GM18508 (cell line): ENCODE measurements around the gene IBSP.

Experiments
- ATAC-seq: cut with Tn5 transposase; IDR thresholded peaks from one replicate; pipeline ENCODE4 v1.9.1; 2021; ENCODE audit warnings: moderate number of reproducible peaks; ENCODE audit not compliant: insufficient read depth, unreplicated experiment

The IBSP gene, protein sequence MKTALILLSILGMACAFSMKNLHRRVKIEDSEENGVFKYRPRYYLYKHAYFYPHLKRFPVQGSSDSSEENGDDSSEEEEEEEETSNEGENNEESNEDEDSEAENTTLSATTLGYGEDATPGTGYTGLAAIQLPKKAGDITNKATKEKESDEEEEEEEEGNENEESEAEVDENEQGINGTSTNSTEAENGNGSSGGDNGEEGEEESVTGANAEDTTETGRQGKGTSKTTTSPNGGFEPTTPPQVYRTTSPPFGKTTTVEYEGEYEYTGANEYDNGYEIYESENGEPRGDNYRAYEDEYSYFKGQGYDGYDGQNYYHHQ

DNA sequence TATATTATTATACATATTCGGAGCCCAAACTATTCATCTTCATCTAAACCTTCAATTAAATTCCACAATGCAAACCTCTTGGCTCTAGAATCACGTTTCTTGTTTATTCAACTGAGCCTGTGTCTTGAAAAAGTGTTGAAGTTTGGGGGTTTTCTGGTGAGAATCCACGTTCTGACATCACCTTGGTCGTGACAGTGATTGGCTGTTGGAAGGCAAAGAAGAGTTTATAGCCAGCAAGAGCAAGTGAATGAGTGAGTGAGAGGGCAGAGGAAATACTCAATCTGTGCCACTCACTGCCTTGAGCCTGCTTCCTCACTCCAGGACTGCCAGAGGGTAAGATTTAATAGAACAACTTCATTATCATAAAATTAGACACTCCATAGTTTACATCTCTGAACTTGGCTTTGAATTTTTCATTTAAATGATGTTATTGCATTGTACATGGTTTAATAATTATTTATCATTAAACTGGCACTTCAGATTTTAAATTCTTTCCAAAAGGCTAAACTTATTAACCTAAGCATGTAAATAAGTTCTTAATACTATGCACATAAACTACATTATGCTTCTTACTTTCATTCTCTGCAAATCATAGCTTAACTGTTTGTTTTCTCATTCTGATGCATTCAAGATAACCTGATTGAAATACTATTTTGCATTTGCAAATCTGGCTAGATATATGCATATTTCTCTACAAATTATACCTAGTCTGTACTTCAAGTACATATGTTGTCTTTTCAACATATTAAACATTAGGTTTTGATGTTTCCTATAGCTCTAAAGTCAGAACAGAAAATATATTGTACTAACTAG lies at the start of gene IBSP:
Gene IBSP, plus strand, starts transcription at position 254 of the 813 bp plus-strand sequence. CDS start 2,808 bp downstream, outside the sequence.
- ATAC-seq, result no peak

DNA sequence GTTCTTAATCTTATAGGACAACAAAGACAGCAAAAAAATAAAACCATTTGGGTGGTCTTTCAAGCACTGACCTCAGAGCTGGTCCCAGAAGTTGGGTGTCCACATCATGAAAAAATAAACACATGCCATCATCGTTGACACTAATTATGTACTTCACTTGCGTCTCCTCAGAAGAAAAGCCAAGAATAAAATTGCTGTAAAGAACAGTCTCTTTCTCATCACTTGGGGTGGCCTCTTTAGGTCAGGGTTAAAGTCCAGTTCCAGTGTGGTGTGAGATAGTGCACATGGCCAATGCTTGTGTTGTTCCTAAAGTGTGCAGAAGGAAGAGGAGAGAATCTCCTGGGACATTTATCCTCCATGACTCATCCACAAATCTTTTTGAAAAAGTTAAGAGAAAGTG lies 49.5 kb upstream of the IBSP start:
- ATAC-seq, result no peak

DNA sequence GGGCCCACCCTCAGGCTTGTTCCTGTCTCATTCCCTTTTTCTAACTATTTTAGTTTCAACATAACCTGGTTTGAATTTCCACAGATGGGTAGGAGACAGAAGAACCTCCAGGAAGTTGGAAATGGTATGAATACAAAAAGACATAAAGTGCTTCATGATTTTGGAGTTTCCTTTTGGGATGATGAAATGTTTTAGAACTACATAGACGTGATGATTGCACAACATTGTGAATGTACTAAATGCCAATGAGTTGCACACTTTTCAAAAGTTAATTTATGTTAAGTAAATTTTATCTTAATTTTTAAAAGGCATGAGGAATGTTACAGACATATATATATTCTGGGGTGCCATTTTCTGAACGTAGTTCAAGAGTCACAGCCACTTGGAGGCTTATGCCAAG lies 41.1 kb upstream of the IBSP start:
- ATAC-seq, result no peak

DNA sequence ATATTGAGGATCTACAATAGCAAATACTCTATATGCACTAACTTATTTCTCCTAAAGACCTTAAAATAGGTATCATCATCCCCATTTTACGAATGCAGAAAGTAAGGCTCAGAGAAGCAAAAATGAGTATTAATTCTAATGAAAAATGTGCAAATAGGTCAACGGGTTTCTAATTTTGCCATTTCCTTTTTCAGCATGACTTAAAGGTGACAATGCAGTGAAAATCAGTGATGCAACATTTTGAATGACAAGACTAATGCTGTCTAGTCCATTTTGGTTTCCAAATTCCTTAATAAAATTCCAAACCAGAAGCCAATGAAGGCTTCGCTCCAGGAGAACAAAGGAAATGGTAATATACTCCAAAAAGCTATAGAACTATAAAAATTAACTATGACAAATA lies 37.0 kb upstream of the IBSP start:
- ATAC-seq, result no peak

DNA sequence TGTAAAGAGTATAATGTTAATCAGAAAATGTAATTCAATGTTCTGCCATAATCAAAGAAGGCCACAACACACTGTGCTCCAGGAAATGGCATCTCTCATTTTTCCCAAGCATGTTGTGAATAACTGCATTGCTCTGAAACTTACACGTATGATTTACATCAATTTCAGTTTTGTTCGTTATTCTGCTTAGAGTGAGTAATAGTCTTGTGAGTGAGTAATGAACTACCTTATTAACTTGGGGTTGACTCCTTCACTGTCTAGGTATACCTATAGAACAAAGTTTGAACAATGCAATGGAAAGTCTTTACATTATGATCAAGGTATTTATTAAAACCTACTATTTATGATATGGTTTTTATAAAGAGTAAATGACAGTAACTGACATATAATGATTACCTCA lies 17.8 kb upstream of the IBSP start:
- no peak for ATAC-seq

DNA sequence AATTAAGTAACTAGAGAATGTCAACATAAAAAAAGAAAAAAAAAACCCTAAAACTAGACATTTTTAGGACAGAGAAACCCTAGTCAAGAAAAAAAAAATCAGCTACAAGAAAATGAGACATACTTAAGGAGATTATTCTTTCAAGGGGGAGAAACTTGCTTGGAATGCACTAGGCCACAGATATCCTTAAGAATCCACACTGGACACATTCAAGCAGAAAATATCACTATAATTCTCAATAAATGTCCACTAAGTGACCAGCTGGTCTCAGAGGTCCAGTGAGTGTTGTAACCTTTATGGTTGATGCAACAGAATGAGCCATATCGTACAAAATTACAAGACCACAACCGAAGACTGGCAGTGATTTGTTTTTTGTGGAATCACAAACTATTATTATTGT lies 15.6 kb upstream of the IBSP start:
- ATAC-seq, result no peak

DNA sequence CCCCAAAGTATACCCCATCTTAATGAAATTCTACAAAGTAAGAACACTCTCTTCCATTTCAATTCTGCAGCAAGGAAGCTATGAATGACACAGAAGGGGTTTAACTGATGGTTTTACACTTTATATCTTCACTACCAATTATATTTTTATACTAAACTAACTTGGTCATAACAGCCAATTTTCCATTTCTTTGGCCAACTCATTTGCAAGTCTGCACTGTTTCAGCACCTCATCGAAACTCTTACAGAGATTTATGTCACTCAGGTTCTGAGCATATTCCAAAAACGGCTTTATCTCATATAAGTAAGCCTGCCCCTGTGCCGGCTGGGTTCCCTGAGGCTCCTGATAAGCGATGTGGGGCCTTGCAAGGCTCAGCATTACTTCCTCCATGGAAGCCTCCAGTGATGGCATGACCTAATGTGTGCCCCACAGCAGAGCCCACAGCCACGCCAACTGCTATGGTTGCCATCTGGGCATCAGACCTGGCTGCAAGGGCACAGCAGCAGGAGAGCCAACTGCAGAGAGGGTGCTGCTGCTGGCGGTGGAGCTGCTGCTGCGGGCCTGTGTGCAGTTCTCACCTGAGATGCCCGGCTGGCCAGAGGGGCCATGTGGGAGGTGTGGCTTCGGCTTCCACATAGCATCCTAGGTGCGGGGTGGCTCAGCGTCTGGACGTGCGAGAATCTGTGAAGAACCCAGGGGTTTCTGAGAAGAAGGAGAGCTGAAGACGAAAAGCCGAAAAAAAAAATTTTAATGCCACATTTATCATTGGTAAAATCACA lies 13.4 kb upstream of the IBSP start:
- ATAC-seq, result no peak

DNA sequence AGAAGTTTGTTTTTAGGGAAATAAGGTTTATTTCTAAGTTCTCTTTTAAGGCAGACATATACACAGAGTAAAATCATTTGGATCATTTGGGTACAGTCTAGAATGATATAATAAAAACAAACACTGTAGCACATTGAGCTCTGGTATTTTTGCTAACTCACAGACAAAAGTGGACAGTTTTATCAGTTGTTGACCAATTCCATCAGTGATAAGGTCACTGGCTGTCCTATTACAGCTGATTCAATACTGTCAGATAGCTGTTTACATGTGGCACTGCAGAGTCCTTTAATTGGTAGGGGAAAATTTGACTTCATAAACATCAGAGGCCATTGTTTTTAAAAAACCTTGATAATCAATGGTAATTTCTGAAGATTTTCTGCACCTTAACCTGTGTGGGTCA lies 3.5 kb downstream of the IBSP start:
- no peak for ATAC-seq

DNA sequence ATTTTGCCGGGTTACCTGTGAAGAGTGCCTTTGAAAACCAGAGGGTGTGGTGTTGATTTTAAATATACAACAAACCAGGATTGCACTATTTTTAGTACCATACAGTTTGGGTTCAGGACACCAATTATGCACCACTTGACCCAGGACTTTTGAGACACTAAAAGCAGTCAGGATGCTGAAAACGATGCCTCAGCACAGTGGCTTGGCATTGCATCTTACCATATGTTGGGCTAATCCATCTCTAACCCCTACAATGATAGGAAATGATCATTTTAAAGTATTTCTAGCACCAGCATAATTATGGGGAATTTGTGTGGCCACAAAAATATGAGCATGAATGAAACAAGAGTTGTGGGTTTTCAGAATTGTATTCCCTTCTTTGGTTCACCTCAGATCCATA lies 4.1 kb downstream of the IBSP start:
- ATAC-seq, result no peak

DNA sequence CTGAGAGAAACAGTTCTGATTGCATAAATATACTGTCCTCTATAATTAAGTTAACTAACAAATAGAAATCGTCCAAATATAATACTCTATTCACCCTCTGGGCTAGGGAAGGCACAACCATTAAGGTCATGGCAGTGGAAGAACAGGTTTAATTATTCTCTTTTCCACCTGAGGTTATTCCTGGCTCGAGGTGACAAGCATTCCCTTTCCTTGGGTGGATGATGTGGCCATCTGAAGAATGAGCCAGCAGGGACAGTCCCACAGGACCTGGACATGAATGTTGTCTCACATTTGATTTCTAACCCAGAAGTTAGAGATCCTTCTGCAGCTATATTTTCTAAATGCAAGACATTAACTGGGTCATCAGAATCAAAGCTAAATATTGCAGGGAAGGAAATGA lies 5.5 kb downstream of the IBSP start:
- ATAC-seq, result no peak

DNA sequence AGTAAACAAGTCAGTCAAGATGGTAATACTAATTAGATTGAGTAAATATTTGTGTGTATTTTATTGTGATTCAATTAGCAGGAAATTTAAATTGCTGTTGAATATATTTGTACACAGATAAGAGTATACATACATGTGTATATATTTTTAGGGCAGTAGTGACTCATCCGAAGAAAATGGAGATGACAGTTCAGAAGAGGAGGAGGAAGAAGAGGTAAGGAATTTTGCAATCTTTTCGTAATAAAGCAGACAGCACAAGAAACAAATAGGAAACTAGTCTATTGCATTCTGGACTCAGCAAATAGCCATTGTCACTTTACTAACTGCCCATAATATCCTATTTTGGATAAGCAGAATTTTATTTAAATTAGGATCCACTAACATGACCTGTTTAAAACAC lies 6.6 kb downstream of the IBSP start:
- ATAC-seq, result no peak

DNA sequence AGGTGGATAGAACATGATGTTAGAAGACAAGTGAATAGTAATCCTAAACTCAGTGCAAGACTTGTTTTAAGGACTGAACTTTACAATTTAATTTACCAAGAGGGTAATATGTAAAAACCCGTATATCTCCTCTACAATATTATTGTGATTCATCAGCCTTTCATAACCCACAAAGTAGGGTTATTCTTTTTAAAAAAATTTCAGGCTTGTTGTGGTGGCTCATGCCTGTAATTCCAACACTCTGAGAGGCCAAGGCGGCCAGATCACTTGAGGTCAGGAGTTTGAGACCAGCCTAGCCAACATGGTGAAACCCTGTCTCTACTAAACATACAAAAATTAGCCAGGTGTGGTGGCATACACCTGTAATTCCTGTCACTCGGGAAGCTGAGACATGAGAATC lies 7.2 kb downstream of the IBSP start:
- ATAC-seq, result no peak

DNA sequence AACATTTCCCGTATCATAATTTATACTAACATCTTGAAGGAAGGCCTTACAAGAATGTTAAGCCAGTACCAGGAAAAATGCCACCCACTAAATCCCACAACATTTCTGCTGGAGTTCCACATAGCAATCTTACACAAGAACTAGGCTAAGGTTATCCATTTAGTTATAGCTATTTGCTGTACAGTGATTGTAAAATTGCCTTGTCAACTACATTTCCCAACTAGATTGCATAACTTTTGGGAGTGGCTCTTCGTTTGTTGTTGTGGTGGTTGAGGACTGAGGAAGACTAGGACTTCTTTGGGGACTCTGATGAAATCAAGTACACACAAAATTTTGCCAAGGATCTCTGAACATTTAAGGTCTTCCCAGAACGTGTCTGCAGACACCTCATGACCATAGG lies 8.0 kb downstream of the IBSP start:
- ATAC-seq, result no peak

DNA sequence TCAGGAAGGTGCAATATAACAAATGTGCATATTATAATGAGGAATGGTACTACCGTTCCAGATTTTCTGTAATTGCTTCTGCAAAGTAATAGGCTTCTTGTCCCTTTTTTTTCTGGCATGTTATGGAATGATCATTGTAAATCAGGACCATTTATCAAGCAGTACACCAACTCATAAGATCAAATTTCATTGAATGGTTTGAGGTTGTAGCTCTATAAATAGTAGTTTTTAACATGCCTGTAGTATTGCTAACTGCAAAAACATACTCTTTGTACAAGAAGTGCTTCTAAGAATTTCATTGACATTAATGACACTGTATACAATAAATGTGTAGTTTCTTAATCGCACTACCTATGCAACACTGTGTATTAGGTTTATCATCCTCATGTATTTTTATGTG lies 12.6 kb downstream of the IBSP start:
- no peak for ATAC-seq

DNA sequence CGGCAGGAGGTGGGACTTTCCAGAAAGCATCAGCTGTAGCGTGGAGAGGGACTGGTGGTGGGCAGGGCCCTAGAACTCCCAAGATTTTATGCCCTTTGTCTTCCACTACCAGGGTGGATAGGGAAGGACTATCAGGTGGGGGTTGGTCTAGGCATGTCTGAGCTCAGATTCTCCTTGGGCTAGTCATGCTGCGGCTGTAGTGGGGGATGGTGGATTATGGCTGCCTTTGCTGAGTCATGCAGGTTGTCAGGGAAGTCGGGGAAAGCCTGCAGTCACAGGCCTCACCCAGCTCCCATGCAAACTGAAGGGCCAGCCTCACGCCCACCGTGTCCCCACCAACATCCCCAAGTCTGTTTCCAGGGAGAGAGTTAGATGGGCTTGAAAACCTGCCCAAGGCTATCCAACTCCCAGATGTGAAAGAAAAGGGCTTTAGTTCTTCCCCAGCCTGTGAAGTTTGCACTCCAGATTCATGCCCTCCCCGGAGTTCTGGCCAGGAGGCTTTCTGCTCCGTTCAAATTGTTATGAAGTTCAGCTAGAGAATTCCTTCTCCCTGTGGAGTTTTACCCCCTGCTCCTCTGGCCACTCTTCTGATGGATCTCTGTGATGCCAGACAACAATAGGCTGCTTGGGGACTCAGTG lies 20.0 kb downstream of the IBSP start:
- no peak for ATAC-seq

DNA sequence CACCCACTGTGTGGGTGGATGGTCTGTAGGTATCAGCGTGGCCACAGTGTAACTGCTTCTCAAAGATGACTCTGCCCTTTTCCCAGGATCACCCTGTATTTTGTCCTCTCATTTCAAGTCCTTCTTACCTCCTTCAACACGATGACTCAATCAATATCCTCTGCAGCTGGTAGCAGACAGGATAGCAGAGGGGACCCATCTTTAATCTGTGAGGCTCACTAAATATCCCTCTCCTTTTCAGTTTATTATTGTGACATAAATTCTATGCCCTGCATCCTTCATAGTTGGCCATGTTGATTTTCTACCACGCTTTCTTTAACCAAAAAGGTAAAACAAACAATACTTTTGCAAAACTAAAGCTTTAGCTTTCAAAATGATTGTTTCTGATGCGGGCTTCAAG lies 23.8 kb downstream of the IBSP start:
- ATAC-seq, result no peak

DNA sequence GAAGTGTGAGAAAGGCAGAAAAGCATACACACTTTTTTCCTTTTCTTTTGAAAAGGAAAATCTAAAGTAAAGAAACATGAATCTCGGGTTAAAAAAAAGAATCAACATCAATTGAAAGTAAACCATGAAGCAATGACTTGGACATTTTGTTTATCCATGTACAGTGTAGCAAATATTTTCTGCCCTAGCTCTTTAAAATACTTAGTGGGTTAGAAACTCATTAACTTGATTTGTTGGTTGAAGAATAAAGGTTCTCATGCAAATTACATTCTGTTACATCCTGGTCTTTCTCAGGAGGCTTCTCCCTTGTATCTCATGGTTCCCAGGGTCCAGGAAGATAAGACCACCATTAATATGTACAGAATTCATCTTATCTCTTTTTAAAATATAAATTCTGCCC lies 24.4 kb downstream of the IBSP start:
- ATAC-seq, result no peak

DNA sequence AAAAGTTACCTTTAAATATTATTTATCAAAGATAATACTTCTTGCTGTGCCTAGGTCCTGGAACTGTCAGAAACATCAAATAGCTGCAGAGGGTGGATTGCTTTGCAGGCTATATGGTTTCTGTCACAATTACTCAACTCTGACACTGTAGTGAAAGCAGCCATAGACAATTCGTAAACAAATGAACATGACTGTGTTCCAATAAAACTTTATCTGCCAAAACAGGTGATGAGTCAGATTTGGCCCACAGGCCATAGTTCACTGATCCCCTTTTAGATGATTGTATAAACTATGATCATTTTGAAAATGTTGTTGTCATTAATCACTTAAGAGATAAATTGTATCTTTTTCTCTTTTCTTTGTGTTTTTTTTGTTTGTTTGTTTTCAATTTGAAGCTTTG lies 25.0 kb downstream of the IBSP start:
- ATAC-seq, result no peak

DNA sequence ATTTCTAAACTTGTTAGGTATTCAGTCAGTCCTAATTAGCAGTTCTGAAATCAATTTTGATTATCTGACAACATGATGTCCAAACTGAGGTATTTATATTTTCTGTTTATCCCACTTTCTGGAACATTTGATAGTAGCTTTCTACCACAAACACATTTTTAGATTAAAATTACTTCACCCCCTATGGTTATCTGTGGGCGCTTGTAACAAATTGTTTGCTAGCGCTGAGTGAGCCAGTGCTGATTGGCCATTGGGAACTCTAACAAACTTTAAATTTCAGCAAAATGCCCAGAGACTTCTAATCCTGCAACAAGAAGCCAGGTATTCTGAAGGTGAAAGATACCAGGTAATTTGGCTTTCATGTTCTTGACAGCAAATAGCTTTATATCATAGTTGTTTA lies 33.3 kb downstream of the IBSP start, which contains the start of gene MEPE:
Gene MEPE, plus strand, starts transcription at position 301 of the 400 bp plus-strand sequence. CDS start 1,746 bp downstream, outside the sequence.
- no peak for ATAC-seq

DNA sequence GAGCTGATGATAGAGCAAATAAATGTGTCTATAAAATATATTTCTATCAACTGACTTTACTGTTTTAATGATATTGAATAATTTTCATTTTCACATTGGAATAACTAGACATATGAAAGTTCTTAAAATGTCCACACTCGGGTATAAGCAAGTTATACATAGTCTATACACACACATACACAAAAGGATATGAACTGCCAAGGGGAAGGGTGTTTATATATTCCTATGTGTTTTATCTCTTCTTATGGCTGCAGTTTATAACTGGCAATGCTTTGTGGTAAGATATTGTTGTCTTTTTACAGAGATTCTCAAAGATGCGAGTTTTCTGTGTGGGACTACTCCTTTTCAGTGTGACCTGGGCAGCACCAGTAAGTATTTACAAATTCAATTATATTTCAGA lies 35.0 kb downstream of the IBSP start:
- no peak for ATAC-seq

DNA sequence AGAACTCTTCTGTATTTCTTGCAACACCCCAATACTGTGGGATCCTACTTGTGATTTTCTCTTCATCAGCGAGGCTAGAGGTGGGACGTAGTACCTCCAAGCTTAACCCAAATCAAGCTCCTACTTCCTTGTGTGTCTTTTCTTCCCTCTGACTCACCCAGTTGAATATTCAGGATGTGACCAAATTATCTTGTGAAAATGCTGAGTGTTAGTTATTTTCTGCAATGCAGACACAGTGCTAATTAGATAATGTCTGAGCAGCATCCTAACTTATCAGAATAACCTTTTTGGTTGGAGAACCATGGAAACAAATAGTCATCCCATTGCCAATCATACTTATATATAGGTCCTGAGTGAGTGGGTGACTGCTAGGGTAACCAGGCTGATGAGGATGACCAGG lies 35.8 kb downstream of the IBSP start:
- no peak for ATAC-seq
